HG02938 (cell line): Measurements from ENCODE around the gene STK16.

Source experiments
- ATAC-seq: cut with Tn5 transposase; IDR thresholded peaks from one replicate; pipeline ENCODE4 v1.9.1; 2021; ENCODE audit warnings: mild to moderate bottlenecking, moderate library complexity; ENCODE audit not compliant: unreplicated experiment

The STK16 gene

DNA sequence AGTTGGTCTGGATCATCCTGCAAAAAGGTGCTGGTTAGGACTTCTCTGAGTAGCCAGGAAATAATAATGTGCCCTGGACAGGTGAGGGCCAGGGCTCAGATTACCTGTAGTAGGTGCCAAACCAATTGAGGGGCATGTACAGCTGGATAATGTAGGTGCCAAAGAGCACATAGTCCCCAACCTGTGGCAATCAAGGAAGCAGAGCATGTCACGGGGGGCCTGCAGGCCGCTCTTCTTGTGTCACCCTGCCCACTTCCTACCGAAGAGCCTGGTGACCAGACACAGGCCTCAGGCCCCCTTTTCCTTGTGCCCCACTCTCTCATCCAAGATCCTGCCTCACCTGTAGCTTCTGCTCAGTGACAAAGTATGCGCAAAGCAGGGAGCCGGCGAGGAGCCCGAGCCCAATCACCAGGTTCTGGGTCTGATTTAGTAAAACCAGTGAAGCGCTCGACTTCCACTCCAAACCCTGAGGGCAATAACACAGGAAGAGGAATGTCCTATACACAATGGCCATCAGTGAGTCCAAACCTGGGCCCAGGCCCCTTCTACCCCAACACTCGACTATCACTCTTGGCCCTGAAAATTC, 31.7 kb upstream of the STK16 start:
- ATAC-seq, result no peak

GRCh38 chr2:219214141-219214540, 31.1 kb upstream of the STK16 start:
- no peak for ATAC-seq

GRCh38 chr2:219214786-219215185, 30.5 kb upstream of the STK16 start:
- no peak for ATAC-seq

DNA sequence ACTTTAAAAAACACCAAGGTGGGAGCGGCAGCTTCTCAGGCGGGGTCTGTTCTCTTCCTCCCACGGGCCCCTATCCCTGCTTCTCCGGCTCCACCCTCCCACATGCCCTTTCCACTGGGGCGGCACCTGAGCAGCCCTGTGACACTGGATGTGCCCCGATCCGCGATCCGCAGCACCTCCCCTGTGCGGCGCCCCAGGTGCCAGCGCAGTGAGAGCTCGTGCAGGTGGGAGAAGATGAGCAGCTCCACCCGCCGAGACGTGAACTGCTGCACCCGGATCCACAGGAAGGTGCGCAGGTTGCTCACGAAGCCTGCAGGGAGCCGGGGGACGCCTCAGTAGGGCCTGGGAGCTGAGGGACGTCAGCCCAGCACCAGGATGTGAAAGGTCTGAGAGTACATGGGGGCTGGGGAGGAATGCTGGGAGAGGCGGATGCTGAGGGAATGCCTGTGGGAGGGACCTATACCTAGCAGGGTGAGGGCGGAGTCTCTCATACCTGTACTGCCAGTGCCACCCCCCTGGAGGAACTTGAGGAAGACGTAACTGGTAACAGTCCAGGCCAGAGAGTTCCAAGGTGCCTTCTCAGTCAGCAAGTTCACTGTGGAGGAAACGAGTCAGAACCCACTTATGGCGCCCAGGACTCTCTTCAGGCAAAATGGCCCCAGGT, 29.3 kb upstream of the STK16 start:
- ATAC-seq, result no peak

- ATAC-seq, result no peak
Observed at GRCh38 chr2:219216535-219216915, 28.8 kb upstream of the STK16 start.

- ATAC-seq, result peak; percentile 25
Observed at GRCh38 chr2:219218217-219218731, 27.0 kb upstream of the STK16 start.

GRCh38 chr2:219218732-219219701, 26.3 kb upstream of the STK16 start, which contains the start of gene ABCB6:
Gene ABCB6 (minus strand): TSS chr2:219218958. CDS start chr2:219218673, 285 bp downstream.
- peak; percentile 72 for ATAC-seq

DNA sequence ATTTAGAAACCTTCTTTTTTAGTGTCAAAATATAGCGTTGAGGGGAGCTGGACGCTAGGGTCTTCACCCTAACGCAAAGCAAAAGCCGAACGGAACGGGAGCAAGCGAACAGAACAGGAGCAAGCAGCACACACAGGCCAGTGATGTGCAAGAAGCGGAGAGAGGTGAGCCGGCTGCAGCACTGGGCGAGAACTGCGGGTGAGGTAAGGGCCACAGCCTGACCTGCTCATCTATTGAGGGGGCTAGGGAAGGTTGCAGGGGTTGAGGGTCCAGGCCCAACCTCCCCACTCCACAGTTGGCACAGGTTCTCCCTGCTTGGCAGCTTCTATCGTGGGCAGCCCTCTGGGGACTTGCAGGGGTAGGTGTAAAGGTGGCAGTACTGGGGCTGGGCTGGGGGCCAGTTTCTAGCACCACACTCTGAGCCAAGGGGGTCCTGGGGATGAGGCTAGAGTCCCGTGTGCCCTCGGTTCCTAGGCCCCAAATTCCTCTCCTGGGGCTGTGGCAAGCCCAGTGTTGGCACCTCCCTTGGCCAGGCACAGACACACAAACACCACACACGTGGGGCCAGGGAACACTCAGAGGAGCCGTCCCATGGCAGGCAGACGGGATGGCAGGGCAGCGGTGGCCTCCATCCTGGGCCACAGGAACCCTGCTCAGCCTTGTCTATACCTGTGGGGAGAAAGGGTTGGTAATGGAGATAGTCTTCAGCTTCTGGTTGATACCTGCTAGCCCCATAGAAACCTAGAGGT, 25.3 kb upstream of the STK16 start:
- no peak for ATAC-seq

DNA sequence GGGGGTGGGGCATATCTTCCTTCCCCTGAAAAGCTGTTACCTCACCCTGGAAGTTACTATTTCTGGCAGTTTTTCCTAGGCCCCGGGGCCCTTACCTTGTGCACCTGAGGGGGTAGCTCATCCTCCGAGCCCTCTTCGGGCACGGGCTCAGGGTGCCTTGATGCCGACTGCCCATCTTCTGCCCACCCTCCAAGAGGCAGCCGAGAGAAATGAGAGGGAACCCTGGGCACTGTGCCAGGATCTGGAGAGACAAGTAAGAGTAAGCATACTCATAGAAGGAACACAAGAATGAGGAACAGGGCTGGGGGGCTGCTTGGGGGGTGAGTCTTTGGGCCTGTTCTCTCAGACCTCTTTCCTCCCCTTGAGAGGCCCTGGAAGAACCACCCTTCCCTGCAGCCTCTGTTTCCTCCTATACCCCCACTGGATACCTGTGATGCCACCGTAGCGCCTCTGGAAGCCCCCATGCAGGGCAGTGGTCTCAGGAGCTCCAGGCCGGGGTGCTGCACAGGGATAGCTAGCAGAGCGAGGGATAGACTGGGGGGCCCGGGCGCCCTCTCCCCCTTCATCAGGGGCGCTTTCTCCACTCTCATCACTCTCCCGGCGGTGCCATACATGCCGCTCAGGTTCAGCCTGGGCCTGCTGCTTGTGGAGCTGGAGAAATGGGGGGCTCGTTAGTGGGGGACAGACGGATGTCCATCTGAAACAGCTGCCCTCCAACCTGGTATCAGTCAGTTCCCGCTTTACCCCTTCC, 24.5 kb upstream of the STK16 start:
- no peak for ATAC-seq

DNA sequence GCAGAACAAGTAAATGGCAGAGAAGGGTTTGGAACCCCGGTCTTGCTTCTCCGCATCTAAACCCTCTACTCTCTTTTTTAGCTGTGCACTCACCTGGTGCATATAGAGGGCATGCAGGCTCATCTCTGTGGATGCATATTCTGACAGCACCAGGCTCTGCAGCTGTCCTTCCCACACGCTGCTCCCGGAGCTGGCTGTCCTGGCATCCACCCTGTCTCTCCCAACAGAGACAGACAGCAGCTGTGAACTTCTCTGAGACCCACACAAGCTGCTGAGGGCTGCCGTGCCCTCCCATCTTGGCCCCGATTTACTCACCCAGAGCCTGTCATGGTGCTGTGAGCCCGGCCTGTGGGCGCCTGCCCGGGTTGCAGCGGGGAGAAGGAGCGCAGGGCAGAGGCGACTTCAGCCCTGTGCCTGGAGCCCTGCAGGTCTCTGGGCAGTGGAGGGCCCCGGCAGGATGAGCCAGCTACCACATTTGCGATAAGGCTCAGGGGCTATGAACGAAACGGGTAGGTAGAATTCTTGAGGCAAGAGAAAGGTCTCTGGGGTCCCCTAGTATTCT, 23.2 kb upstream of the STK16 start:
- ATAC-seq, result no peak

GRCh38 chr2:219223831-219224610, 21.3 kb upstream of the STK16 start:
- ATAC-seq, result no peak

DNA sequence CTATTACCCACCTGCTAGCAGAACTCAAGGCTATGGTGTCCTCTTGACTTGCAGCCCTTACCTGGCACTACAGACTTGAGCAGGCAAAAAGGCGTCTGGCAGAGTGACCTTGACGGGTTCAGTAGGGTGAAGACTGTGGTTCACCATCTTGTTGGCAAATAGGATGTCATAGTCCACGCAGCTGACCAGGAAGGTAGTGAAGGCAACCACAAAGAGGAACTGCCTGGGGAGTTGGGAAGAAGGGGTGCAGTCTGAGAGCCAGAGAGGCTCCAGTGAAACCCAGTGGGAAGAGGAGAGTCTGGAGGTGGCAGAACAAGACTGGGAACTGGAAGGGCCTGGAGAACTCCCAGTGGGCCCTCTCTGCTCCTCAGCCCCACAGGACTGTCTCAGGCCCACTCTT, 19.9 kb upstream of the STK16 start:
- no peak for ATAC-seq

- ATAC-seq, result no peak
Observed at GRCh38 chr2:219228041-219228910, 17.0 kb upstream of the STK16 start.

DNA sequence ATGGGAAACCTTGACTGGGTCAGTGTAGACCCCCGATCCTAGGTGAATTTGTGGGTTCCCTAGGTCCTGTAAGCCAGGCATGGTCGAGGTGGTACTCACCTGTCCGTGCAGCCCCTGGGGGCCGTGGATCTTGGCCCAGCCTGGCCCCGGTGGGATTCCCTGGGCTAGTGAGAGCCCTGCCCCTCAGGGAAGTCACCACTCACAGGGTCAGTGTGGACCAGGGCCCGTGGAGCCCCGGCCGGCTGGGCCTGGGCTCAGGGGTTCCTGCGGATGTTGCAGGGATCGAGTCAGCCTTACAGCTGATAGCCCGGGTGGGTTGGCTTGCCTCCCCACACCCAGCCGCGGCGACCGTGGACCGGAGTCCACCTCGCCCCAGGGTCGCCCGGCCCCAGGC, 16.4 kb upstream of the STK16 start:
- no peak for ATAC-seq

- ATAC-seq, result peak; percentile 97
Observed at GRCh38 chr2:219229305-219230058, 15.8 kb upstream of the STK16 start, which contains the start of the genes ANKZF1 and ATG9A. Gene ANKZF1 (plus strand): TSS chr2:219229806. CDS start chr2:219230258, 452 bp downstream. Gene ATG9A (minus strand): TSS chr2:219229636. CDS start chr2:219228024, 1,612 bp downstream.

DNA sequence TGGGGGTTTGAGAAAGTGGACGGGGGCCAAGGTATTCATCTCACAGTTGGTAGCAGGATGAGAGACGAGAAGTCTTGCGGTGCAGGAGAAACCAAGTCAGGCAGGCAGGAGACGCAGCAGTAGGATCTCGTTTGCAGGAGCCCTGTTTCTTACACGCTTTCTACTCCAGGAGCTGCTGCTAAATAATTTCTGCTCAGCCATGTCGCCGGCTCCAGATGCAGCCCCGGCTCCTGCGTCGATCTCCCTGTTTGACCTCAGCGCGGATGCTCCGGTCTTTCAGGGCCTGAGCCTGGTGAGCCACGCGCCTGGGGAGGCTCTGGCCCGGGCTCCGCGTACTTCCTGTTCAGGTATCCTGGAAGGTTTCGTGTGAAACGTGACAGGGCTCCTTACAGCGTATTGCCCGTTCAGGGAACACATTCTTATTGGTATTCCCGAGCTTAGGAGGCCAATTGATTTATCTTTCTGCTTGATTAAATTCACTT, 15.2 kb upstream of the STK16 start:
- peak; percentile 11 for ATAC-seq

GRCh38 chr2:219234331-219234730, 10.9 kb upstream of the STK16 start:
- ATAC-seq, result no peak
